ENCODE measurements around the gene HIF3A.
A peak's percentile ranks its signal among the peaks of the same experiment; 100 is the strongest.

The HIF3A gene

GRCh38 chr19:46330319-46330918, 33.6 kb downstream of the HIF3A start:
- no peak for DNase-seq

GRCh38 chr19:46337487-46337886, 40.6 kb downstream of the HIF3A start:
- no peak for DNase-seq

DNA sequence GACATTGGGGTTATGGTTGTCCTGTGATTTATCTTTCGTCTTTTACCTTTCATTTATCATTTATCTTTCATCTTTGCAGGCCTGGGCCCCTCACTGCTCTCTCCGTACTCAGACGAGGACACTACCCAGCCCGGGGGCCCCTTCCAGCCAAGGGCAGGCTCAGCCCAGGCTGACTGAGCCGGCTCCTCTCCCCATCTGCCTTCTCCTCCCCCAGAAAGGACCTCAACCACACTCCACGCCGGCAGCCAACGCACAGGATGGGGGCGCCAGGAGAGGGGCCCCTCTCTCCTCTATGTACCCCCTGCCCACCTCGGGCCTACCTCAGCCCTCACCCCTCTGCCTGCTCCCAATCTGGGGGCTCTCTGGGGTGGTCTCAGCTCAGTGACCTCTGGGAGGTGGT, 42.6 kb downstream of the HIF3A start:
- DNase-seq, result no peak

- DNase-seq, result no peak
Measured at GRCh38 chr19:46340051-46340659, 43.3 kb downstream of the HIF3A start.

DNA sequence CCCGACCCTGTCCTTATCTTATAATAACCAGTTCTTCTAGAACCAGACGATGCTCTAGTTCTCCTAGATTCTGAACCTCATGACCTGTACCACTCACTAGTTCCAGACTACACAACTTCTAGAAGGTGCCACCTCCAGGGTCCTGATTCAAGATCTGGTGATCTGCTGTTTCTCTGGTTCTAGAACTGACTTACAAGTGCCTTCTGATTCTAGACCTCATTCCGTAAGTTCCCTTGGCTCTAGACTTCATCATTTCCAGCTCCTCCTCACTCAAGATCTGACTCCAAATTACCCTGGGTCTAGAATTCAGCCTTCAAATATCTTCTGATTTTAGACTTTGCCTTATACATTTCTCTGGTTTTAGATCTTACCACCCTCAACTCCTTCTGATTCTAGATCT, 45.1 kb downstream of the HIF3A start:
- no peak for DNase-seq

DNA sequence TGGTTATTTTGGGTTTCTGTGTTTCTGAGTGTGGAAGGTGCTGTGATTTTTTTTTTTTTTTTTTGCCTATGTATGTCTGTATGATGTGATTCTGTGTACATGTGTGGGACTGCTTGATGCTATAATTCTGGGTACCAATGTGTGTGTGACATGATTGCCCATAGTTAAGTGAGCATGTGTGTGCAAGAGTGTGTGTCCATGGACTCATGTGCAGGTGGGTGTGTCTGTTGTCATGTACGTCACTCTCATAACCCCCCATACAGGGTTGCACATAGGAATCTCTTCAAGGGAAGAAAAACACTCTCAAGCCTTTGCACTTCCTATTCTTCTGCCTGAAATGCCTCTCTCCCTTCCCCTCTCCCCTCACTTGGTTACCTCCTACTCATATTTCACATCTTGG, 47.5 kb downstream of the HIF3A start:
- no peak for DNase-seq

- DNase-seq, result no peak
Measured at GRCh38 chr19:46345157-46345556, 48.3 kb downstream of the HIF3A start.

DNA sequence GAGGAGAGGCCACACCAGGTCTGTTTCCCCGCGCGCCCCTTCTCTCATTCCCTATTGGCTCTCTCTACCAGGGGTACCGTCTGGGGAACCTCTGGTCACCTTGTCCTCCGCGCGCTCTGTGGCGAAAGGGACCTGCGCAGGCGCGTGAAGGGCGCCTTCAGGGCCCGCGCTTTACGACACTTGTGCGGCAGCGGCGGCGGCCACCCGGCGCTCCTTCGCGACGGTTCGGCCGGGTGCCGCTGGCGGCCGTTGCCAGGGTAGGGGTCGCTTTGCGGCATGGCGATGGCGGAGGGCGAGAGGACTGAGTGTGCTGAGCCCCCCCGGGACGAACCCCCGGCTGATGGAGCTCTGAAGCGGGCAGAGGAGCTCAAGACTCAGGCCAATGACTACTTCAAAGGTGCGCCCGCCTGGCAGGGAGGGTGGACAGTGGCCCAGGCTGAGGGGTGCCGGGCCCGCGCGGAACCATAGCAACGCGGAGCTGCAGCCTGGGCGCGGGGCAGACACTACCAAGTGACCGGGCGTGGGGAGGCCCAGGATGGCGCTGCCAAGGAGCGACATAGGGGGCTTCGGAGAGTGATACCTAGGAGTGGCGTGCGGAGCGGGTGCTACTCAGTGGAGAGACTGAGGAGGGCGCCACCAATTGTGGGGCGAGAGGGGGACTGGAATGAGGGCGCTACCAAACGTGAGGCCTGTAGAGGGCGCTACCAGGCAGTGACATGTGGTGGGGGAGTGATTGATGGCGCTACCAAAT, 50.2 kb downstream of the HIF3A start, which contains the start of gene PPP5C:
TSS of gene PPP5C (plus strand) at position 267 of the 751 bp plus-strand sequence. CDS start at position 277, 10 bp downstream.
- peak; percentile 80 for DNase-seq

DNA sequence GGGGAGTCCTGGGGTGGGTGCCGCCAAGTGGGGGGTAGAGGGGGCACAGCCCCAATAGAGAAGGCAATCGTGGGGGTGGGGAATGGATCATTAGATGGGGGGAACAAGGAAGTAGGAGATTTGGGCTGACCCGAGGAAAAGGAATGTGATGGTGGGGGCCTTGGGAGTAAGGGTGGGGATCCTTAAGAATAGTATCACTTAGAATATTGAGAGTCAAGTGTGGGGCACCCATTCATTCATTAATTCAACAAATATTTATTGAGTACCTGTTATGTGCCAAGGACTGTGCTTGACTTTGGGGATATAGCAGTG, 50.7 kb downstream of the HIF3A start:
- no peak for DNase-seq

DNA sequence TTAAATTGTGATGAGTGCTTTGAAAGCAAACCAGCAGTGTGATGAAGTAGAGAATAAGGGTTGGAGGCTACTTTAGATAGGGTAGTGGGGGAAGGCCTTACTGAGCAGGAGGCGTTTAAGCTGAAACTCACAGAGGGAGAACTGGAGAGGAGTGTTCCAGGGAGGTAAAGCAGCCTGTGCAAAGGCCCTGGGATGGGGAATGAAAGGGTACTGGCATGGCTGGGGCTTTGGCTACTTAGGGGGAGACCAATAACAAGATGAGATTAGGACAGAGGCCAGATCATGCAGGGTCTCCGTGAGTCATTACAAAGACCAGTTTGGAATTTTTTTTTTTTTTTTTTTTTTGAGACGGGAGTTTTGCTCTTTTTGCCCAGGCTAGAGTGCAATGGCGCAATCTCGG, 51.1 kb downstream of the HIF3A start:
- no peak for DNase-seq

DNA sequence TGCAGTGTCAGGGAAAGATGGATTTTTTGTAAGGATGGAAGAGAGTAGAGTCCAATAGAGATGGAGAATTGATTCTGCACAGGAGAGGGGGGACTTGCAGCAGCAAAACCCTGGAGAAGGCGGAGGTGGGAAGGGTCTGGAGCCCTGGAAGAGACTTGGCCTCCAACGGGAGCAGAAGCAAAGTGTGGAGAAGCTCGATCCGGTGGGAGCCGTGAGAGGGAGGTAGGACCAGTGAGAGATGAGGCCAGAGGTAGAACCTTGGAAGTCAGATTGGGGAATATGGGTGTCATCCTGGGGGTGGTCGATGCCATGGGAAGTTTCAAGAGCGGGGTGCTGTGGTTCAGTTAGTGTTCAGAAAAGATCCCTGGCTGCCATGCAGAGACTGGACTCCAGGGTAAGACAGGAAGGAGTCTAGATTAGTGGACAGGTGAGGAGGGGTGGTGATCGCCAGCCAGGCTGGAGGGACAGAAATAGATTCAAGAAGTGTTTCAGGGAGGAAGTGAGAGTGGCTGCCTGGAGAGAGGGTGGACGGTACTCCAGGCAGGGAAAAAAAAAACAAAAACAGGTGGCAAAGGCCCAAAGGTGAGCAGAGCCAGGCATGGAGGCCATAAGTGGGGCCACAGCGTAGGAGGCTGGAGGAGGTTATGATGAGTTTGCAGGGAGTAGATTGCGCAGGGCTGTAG, 52.6 kb downstream of the HIF3A start:
- no peak for DNase-seq

DNA sequence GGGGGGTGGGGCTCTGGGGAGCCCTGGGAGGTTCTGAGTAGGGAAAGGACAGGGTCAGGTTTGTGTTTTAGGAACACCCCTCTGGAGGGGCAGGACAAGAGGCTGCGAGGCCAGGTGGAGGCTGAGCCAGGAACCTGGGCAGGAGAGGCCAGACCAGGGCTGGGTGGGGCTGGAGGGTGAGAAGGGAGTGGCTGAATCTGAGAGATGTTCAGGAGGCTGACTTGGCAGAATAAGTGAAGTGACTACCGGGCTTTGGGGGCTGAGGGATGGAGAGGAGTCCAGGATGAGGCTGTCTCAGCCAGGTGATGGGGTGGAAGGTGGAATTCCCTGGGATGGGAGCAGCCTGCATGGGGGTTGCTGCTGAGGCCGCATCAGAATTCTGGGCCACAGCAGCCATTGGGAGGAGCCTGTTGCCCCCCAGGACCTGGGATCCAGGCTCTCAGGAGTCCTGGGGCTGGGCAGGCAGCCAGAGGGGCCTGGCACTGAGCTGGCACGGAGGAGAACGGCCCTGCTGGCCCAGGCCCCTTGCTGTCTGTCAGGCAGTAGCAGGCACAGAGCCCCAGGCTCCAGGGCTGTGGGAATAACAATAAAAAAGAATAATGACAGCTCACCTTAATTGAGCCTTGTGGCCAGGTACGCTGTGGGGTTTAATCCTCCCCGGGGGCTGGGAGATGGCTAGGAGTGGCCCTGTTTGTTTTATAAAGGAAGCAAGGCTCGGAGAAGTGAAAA, 53.4 kb downstream of the HIF3A start:
- DNase-seq, result no peak

GRCh38 chr19:46350758-46351159, 53.9 kb downstream of the HIF3A start:
- no peak for DNase-seq

DNA sequence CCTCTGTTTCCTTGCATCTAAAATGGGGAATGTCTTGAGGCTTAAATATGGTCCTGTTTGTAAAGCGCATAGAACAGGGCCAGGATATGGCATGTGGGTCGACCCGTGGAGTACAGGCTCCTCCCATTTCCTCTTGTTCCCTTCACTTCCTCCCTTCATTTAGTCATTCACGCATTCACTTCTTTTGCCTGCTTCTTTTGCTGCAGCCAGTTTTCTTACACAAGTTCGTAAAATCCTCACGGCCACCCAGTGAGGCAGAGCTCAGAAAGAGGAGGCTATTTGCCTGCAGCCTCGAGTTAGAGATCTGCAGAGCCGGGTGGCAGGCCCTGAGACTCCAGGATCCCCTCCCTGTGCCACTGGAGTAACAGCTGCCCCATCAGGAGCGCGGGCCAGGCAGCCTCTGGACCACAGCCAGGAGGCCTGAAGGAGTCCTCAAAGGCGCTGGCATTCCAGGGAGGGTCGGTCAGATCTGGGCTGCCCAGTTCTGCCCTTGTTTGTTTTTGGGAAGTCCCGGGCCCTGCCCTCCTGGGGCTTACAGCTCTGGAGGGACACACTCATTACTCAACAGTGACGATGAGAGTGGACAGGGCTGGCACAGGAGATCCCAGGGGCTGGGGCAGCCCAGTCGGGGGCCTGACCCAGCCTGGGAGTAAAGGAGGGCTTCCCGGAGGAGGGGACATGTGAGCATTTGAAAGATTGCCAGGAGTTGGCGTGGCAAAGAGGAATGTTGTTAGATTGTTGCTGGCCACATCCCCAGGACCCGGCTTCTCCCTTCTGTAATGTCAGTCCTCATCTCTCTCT, 54.6 kb downstream of the HIF3A start:
- no peak for DNase-seq

- DNase-seq, result no peak
Measured at GRCh38 chr19:46353730-46354528, 57.1 kb downstream of the HIF3A start.

DNA sequence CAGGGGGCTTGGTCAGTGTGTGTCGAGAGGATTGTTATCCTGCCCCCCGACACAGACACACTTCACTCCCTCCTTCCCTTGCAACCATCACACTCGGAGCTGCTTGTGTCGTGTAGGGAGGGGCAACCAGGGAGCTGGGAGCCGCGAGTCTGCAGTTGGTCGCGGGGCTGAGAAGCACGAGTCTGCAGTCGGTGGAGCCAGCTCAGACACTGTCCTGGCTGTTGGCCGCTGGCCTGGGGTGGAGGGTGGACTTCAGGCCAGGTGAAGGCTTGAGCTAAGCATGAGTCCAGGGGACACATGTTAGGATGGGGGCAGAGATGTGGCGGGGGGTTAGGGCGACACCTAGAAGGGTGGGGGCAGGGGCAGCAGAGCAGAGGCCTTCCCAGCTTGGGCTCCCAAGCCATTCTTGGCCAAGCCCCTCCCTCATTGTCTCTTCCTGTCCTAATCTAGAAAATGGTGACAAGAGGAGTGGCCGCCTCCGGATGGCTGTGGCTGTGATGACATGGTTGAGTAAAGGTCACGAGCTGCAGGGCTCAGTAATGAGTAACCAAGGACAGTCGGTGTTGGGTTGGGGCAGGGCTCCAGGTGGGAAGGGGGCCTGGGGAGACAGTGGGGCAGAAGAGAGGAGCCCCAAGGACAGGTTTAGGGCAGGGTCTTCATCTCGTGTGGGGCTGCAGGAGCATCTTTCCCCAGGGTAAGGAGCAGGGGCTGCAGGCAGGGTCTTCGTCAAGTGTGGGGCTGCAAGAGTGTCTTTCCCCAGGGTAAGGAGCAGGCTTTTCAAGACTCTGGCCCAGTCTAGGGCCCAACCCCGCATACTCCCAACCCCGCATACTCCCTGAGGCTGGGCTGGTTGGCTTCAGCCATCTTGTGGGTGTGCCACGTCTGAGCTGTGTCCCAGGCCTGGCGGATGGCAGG, 58.6 kb downstream of the HIF3A start:
- DNase-seq, result no peak

DNA sequence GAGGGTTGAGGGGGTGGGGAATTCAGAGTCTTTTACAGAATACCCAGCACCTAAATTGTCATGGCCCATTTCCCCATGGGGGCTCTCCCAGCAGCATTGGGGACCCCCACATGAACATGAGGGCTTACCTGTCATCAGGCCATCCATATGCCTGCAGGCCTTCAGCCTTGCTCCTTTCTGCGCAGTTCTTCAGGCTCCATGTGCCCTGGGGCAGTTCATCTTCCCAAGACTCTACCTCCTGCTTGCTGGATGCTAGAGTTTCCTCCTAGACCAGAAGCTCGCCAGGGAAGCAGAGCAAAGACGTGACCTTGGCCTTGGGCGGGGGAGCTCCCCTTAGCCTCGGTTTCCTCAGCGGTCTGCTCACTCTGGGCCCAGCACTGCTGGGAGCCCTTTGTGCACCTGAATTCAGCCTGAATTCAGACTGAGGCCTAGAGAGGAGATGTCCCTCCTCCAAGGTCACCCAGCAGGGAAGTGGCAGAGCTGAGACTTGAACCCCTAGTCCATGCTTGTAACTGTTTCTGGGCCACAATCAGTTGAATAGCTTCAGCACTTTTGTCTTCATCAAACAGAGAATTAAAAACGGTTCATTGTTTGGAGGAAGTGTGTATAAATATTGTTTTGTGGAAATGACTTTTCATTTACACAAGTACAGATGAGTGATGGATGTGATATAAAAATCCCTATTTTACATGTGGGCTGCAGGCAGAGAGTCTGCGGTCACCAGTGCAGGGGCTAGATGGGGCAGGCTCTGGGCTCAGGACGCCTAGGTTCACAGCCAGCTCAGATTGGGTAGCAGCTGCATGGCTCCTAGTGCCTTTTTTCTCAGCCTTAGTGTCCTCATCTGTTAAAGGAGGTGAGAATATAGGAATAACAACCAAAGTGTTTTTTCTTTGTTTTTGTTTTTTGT, 59.6 kb downstream of the HIF3A start:
- no peak for DNase-seq

DNA sequence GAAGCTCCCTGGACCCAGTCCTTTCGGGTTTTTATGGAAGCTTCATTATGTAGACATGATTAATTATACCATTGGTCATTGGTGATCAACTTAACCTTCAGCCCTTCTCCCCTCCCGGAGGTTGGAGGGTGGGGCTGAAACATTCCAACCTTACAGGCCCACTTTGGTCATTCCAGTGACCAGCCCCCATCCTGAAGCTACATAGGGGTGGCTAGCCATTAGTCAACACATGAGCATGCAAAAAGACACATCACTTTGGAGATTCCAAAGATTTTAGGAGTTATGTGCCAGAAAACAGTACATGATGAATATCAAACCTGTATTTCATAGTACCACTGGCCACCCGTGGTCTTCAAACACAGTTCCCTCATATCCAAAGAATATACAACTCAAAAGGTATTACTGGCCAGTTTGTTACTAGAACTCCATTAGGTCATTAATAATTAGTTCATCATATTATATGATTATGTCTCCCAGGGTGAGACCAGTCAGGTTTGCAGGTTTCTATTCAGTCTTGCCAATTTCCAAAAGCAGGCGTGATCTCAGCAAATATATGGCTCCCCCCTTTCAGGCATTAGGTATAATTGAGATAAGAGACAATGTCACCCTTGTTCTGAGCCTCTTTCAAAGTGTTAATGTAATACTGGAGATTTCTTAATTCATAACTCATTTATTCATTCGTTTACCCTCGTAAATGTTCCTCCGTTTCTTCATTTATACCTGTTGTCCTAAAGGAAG, 61.2 kb downstream of the HIF3A start:
- no peak for DNase-seq

All from NCI-H2227 treated with DMSO at 0.1 percent for 48 hours (cell line).